ENCODE results near the gene CNTRL. TPM values are rescaled to one million over a fixed set of nuclear protein-coding genes. Genes with fewer than 3 reads are reported as not detected.

Gene CNTRL
- total and polyA plus RNA-seq, 2 donors (not counting 1 experiment from before 2014, with no cell fraction given) = 40.0 to 146 TPM

- POLR2A ChIA-PET = interaction anchor here (0.6 to 1.1 kb wide), 2 partner anchors 12 to 14 kb away, joined by 4 to 5 read pairs; no protein-coding TSS in a partner anchor
Observed at GRCh38 chr9:121133104-121133816, 58.5 kb downstream of the CNTRL start.

More at GRCh38 chr9:121133104-121133816, 58.5 kb downstream of the CNTRL start:
- Histone ChIP-seq H3K4me3 (ENCODE audit: control extremely low read depth in 1 of 5, extremely low read depth in 1 of 5, insufficient read depth in 1 of 5, low read depth in 2 of 5, low read length in 4 of 5) (peak overlapping the region in 2 of 5 experiments; percentile 2 to 29), H2AFZ (ENCODE audit: insufficient read depth, low read depth, low read length, poor library complexity, severe bottlenecking) (peak overlapping the region; percentile 46), H3K9me3 (ENCODE audit: control extremely low read depth in 1 of 3, control insufficient read depth in 2 of 3, insufficient read depth in 1 of 3, low read length in 2 of 3) (peaks cover 0 to 11% (median 0%) of the 10 kb centered on the region in 3 donors), H3K27me3 (replicated peaks in 1 of 4; ENCODE audit: control extremely low read depth in 1 of 4, control insufficient read depth in 3 of 4, insufficient read depth in 4 of 4, low read length in 3 of 4) (no peaks in the 10 kb centered on the region), H3K4me2 (replicated peaks; ENCODE audit: low read depth, low read length, poor library complexity, severe bottlenecking) (peak overlapping the region; percentile 61), H3K27ac (ENCODE audit: low read length in 2 of 2) (peak overlapping the region; percentile 25 to 60), H3K79me2 (ENCODE audit: control insufficient read depth, insufficient read depth, low read length) (peaks cover 36% of the 10 kb centered on the region), H3K4me1 (ENCODE audit: control insufficient read depth in 2 of 2, insufficient read depth in 2 of 2, low read length in 2 of 2) (peaks cover 14 to 17% of the 10 kb centered on the region in 2 donors), H3K36me3 (replicated peaks in 1 of 2; ENCODE audit: control extremely low read depth in 1 of 2, control insufficient read depth in 1 of 2, extremely low read depth in 1 of 2, insufficient read depth in 2 of 2, low read length in 1 of 2) (peaks cover 10 to 35% of the 10 kb centered on the region in 2 experiments), H3K9ac (ENCODE audit: low read length) (peak overlapping the region; percentile 35), H4K20me1 (ENCODE audit: control insufficient read depth, insufficient read depth, low read length, poor library complexity, severe bottlenecking) (no peaks in the 10 kb centered on the region)
- WGBS (ENCODE audit: insufficient coverage) = 49% methylated on average over 11 of the region's 19 CpGs
- Mint-ChIP-seq H3K27me3 (no peaks in the 10 kb centered on the region), H3K4me3 (peak overlapping the region; percentile 69), H3K9me3 (ENCODE audit: insufficient read depth) (no peaks in the 10 kb centered on the region), H3K4me1 (peaks cover 54% of the 10 kb centered on the region), H3K27ac (peak overlapping the region; percentile 83)
- CTCF ChIA-PET = interaction anchor here (1.1 to 1.3 kb wide), 3 partner anchors 9 to 165 kb away, joined by 3 to 5 read pairs (median 3); no protein-coding TSS in a partner anchor
- intact Hi-C loops (cut with micrococcal nuclease) = loop anchor here (2.0 kb wide), 1 partner anchor 28 kb away; no protein-coding TSS in a partner anchor
- peak; percentile 56 for DNase-seq
- ATAC-seq (ENCODE audit: low read depth) = peak; percentile 89
- no peak for TF ChIP-seq EZH2 (IDR thresholded peaks at IDR 0.05; ENCODE audit: borderline replicate concordance, insufficient read depth, low read depth, low read length, poor library complexity, severe bottlenecking)
- no peak for TF ChIP-seq CTCF (IDR thresholded peaks at IDR 0.05)
